Measurements from ENCODE around the gene MAPKBP1. TPM values are rescaled to one million over a fixed set of nuclear protein-coding genes. Genes with fewer than 3 reads are reported as not detected.
"Not testable (repeated sequence)": the region's sequence is repeated elsewhere in the genome, so short reads cannot be mapped to it uniquely, and the experiment has no call there.

Gene MAPKBP1
- total RNA-seq, 3 donors from 2014 or later (not counting 1 experiment from before 2014, with no cell fraction given): 44.8 to 55.4 (median 49.0) TPM

DNA sequence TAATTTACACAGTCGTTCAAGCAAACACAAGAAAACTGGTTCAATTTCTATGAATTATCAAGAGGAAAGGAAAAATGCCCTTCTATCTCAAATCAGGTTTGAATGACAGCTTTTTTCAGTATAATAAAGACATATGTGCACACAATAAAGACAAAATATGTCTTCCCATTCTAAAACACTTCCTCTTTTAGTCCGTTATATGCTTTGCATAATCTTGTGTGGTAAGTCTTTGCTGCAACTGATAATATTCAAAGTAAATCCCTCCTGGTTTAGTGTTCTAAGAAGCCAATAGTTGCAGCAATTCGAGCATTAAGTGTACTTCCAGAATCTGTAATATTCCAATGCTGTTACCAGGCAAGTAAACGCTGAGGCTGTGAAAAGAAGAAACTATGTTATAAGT lies 43.7 kb upstream of the MAPKBP1 start:
- TF ChIP-seq, protein P1, sequence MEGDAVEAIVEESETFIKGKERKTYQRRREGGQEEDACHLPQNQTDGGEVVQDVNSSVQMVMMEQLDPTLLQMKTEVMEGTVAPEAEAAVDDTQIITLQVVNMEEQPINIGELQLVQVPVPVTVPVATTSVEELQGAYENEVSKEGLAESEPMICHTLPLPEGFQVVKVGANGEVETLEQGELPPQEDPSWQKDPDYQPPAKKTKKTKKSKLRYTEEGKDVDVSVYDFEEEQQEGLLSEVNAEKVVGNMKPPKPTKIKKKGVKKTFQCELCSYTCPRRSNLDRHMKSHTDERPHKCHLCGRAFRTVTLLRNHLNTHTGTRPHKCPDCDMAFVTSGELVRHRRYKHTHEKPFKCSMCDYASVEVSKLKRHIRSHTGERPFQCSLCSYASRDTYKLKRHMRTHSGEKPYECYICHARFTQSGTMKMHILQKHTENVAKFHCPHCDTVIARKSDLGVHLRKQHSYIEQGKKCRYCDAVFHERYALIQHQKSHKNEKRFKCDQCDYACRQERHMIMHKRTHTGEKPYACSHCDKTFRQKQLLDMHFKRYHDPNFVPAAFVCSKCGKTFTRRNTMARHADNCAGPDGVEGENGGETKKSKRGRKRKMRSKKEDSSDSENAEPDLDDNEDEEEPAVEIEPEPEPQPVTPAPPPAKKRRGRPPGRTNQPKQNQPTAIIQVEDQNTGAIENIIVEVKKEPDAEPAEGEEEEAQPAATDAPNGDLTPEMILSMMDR (IDR thresholded peaks at IDR 0.05): no peak
- H3K4me1 Mint-ChIP-seq: peaks cover 0 to 6% of the 10 kb centered on the region in 2 donors
- no peak overlapping the region for H3K4me3 ChIP-seq (ENCODE audit: low read length)
- intact Hi-C loops (cut with micrococcal nuclease): no loop called here
- no peaks in the 10 kb centered on the region for H3K9me3 Mint-ChIP-seq
- H3K4me3 Mint-ChIP-seq: no peak overlapping the region
- H3K4me1 ChIP-seq (ENCODE audit: control insufficient read depth, insufficient read depth, low read length): no peaks in the 10 kb centered on the region
- no peak for ATAC-seq
- no peaks in the 10 kb centered on the region for H3K27me3 Mint-ChIP-seq (ENCODE audit: low read depth in 2 of 2)
- peaks cover 7% of the 10 kb centered on the region for H3K36me3 Mint-ChIP-seq
- peaks cover 37% of the 10 kb centered on the region for H3K36me3 ChIP-seq (ENCODE audit: control insufficient read depth, insufficient read depth, low read length)
- no peak for DNase-seq
- no peaks in the 10 kb centered on the region for H3K9me3 ChIP-seq (ENCODE audit: control insufficient read depth, insufficient read depth, low read length)
- H3K27me3 ChIP-seq (ENCODE audit: control insufficient read depth, insufficient read depth, low read length): no peaks in the 10 kb centered on the region
- no peak overlapping the region for H3K27ac Mint-ChIP-seq
- WGBS (ENCODE audit: insufficient coverage): 62% methylated on average over 3 of the region's 4 CpGs
- H3K27ac ChIP-seq (ENCODE audit: low read length): no peak overlapping the region

GRCh38 chr15:41732483-41732882 lies 41.8 kb upstream of the MAPKBP1 start:
- no peaks in the 10 kb centered on the region for H3K4me1 Mint-ChIP-seq
- Histone ChIP-seq H3K27me3 (ENCODE audit: control insufficient read depth, insufficient read depth, low read length) (no peaks in the 10 kb centered on the region), H3K4me3 (ENCODE audit: low read length) (no peak overlapping the region), H3K9me3 (ENCODE audit: control insufficient read depth, insufficient read depth, low read length) (no peaks in the 10 kb centered on the region), H3K4me1 (ENCODE audit: control insufficient read depth, insufficient read depth, low read length) (no peaks in the 10 kb centered on the region), H3K27ac (ENCODE audit: low read length) (no peak overlapping the region), H3K36me3 (ENCODE audit: control insufficient read depth, insufficient read depth, low read length) (peaks cover 50% of the 10 kb centered on the region)
- no peaks in the 10 kb centered on the region for H3K9me3 Mint-ChIP-seq
- no peaks in the 10 kb centered on the region for H3K27me3 Mint-ChIP-seq (ENCODE audit: low read depth in 2 of 2)
- H3K4me3 Mint-ChIP-seq: no peak overlapping the region
- ATAC-seq (no peak), DNase-seq (no peak)
- intact Hi-C loops (cut with micrococcal nuclease): no loop called here
- 100% methylated on average over 1 of the region's 1 CpG for WGBS (ENCODE audit: insufficient coverage)
- no peak overlapping the region for H3K27ac Mint-ChIP-seq
- peaks cover 15% of the 10 kb centered on the region for H3K36me3 Mint-ChIP-seq
- TF ChIP-seq, protein P1 (IDR thresholded peaks at IDR 0.05): no peak

DNA sequence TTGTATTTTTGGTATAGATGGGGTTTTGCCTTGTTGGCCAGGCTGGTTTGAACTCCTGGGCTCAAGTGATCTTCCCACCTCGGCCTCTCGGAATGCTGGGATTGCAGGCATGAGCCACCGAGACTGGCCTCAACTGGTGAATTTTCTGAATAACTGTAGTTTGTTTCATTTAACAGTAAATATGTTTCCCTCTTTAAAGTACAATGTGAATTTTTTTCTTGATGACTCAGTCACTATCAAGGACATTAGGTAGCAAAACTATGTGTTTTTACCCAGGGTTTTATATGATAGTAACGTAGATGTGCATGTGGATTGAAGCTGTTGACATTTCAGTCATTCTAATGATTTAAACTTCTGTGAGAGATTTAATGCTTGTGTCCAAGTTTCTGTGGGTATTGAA lies 40.2 kb upstream of the MAPKBP1 start:
- TF ChIP-seq, protein P1 (IDR thresholded peaks at IDR 0.05): no peak
- no peak overlapping the region for H3K4me3 Mint-ChIP-seq
- Histone ChIP-seq H3K27me3 (ENCODE audit: control insufficient read depth, insufficient read depth, low read length) (no peaks in the 10 kb centered on the region), H3K9me3 (ENCODE audit: control insufficient read depth, insufficient read depth, low read length) (no peaks in the 10 kb centered on the region), H3K27ac (ENCODE audit: low read length) (no peak overlapping the region), H3K36me3 (ENCODE audit: control insufficient read depth, insufficient read depth, low read length) (peaks cover 45% of the 10 kb centered on the region), H3K4me1 (ENCODE audit: control insufficient read depth, insufficient read depth, low read length) (no peaks in the 10 kb centered on the region), H3K4me3 (ENCODE audit: low read length) (no peak overlapping the region)
- H3K27me3 Mint-ChIP-seq (ENCODE audit: low read depth in 2 of 2): no peaks in the 10 kb centered on the region
- DNase-seq (no peak), ATAC-seq (no peak)
- WGBS (ENCODE audit: insufficient coverage): 98% methylated on average over 4 of the region's 4 CpGs
- peaks cover 15% of the 10 kb centered on the region for H3K36me3 Mint-ChIP-seq
- no peaks in the 10 kb centered on the region for H3K9me3 Mint-ChIP-seq
- intact Hi-C loops (cut with micrococcal nuclease): loop anchor here (2.0 kb wide), 1 partner anchor 31 kb away; no protein-coding TSS in a partner anchor
- H3K4me1 Mint-ChIP-seq: no peaks in the 10 kb centered on the region
- H3K27ac Mint-ChIP-seq: no peak overlapping the region

GRCh38 chr15:41735046-41735445 lies 39.2 kb upstream of the MAPKBP1 start:
- TF ChIP-seq, protein P1 (IDR thresholded peaks at IDR 0.05): no peak
- no peaks in the 10 kb centered on the region for H3K9me3 ChIP-seq (ENCODE audit: control insufficient read depth, insufficient read depth, low read length)
- H3K4me3 Mint-ChIP-seq: no peak overlapping the region
- ATAC-seq (no peak), DNase-seq (no peak)
- H3K27ac ChIP-seq (ENCODE audit: low read length): no peak overlapping the region
- no peaks in the 10 kb centered on the region for H3K9me3 Mint-ChIP-seq
- WGBS (ENCODE audit: insufficient coverage): 96% methylated on average over 2 of the region's 4 CpGs
- H3K27ac Mint-ChIP-seq: no peak overlapping the region
- intact Hi-C loops (cut with micrococcal nuclease): loop anchor here (2.0 kb wide), 1 partner anchor 32 kb away; no protein-coding TSS in a partner anchor
- no peaks in the 10 kb centered on the region for H3K4me1 Mint-ChIP-seq
- no peaks in the 10 kb centered on the region for H3K4me1 ChIP-seq (ENCODE audit: control insufficient read depth, insufficient read depth, low read length)
- H3K27me3 Mint-ChIP-seq (ENCODE audit: low read depth in 2 of 2): no peaks in the 10 kb centered on the region
- no peak overlapping the region for H3K4me3 ChIP-seq (ENCODE audit: low read length)
- no peaks in the 10 kb centered on the region for H3K27me3 ChIP-seq (ENCODE audit: control insufficient read depth, insufficient read depth, low read length)
- peaks cover 15% of the 10 kb centered on the region for H3K36me3 Mint-ChIP-seq
- peaks cover 44% of the 10 kb centered on the region for H3K36me3 ChIP-seq (ENCODE audit: control insufficient read depth, insufficient read depth, low read length)

GRCh38 chr15:41735492-41735891 lies 38.8 kb upstream of the MAPKBP1 start:
- H3K9me3 ChIP-seq (ENCODE audit: control insufficient read depth, insufficient read depth, low read length); H3K4me3 Mint-ChIP-seq; H3K4me3 ChIP-seq (ENCODE audit: low read length); H3K27me3 Mint-ChIP-seq (ENCODE audit: low read depth in 2 of 2); H3K4me1 Mint-ChIP-seq; H3K9me3 Mint-ChIP-seq; H3K27ac Mint-ChIP-seq; H3K4me1 ChIP-seq (ENCODE audit: control insufficient read depth, insufficient read depth, low read length); H3K27me3 ChIP-seq (ENCODE audit: control insufficient read depth, insufficient read depth, low read length); ATAC-seq; DNase-seq; H3K27ac ChIP-seq (ENCODE audit: low read length): not testable (repeated sequence)
- 97% methylated on average over 10 of the region's 10 CpGs for WGBS (ENCODE audit: insufficient coverage)
- intact Hi-C loops (cut with micrococcal nuclease): loop anchor here (2.0 kb wide), 1 partner anchor 33 kb away; no protein-coding TSS in a partner anchor
- peaks cover 13% of the 10 kb centered on the region for H3K36me3 Mint-ChIP-seq
- H3K36me3 ChIP-seq (ENCODE audit: control insufficient read depth, insufficient read depth, low read length): peaks cover 44% of the 10 kb centered on the region

Measured in natural killer cell (primary cell).